ENCODE results near the gene TMEM266.

- no peak for TF ChIP-seq CTCF (conservative IDR thresholded peaks at IDR 0.05 in 1 of 2, IDR thresholded peaks at IDR 0.05 in 1 of 2; ENCODE audit: extremely low read depth in 1 of 2, insufficient read depth in 1 of 2, low read depth in 1 of 2, low read length in 2 of 2)
- no peak for TF ChIP-seq EZH2 (IDR thresholded peaks at IDR 0.05; ENCODE audit: borderline replicate concordance, low read length)
Observed at GRCh38 chr15:76198456-76199105, 138.8 kb downstream of the TMEM266 start.
